ENCODE results near the gene AFF3.
A peak's percentile ranks its signal among the peaks of the same experiment; 100 is the strongest.
"Not testable (repeated sequence)": the region's sequence is repeated elsewhere in the genome, so short reads cannot be mapped to it uniquely, and the experiment has no call there.

AFF3 gene

DNA sequence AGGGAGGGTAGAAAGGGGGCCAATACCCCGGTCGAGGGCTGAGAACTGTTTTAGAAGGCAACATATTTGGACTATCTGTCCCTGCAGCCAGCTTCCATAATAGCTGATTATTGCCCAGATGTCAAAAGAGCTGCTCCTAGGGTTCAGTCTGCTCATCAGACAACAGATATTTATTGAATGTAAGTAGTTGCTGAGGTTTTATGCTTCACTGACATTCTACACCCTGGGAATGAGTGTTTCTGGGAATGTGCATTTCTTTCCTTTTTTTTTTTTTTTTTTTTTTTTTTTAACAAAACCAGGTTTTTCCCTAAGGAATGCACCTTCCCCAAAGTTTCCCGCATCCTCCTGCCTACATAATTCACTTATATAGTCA, 33.8 kb downstream of the AFF3 start:
- not testable (repeated sequence) for H3K9me3 Mint-ChIP-seq; H3K36me3 Mint-ChIP-seq (ENCODE audit: low read depth); DNase-seq (ENCODE audit: low spot score); H3K27ac Mint-ChIP-seq; H3K4me1 Mint-ChIP-seq (ENCODE audit: low read depth); H3K4me3 Mint-ChIP-seq
- peaks cover 39% of the 10 kb centered on the region for H3K27me3 Mint-ChIP-seq (ENCODE audit: low read depth)

DNA sequence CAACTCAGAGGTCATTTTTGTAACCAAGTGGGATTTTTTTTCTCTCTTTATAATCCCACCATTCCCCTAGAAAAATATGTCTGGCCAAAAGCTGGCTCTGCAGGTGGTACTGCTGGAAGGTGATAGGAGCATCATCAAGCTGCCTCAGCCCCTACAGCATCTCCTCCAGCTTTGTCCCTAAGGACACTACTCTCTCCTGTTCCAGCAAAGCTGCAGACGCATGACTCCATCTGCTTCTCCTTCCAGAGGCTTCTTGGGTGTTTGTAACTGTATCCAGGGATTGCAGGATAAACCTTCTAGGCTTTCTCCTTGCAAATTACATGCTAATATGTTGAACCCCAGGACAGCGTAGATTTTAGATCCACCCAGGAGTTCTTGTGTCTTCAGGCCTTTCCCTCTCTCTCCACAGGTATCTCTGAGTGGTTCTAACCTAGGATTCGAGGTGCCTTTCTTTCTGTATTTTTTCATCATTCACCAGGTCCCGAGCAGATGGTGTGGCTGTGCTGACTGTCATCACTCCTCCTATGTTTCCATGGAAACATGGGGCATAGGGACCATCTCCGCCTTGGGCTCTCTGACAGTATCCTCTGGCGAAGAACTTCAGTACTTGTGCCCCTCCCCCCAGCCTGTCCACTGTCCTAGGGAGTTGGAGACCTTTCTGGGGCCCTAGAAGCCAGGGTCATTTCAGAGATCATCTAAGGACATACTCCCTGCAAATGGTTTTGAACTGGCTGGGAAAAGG, 34.3 kb downstream of the AFF3 start:
- H3K4me3 Mint-ChIP-seq, result no peak overlapping the region
- H3K9me3 Mint-ChIP-seq, result no peaks in the 10 kb centered on the region
- no peak for DNase-seq (ENCODE audit: low spot score)
- no peaks in the 10 kb centered on the region for H3K36me3 Mint-ChIP-seq (ENCODE audit: low read depth)
- H3K27me3 Mint-ChIP-seq (ENCODE audit: low read depth), result peaks cover 41% of the 10 kb centered on the region
- H3K27ac Mint-ChIP-seq, result no peak overlapping the region
- H3K4me1 Mint-ChIP-seq (ENCODE audit: low read depth), result no peaks in the 10 kb centered on the region

DNA sequence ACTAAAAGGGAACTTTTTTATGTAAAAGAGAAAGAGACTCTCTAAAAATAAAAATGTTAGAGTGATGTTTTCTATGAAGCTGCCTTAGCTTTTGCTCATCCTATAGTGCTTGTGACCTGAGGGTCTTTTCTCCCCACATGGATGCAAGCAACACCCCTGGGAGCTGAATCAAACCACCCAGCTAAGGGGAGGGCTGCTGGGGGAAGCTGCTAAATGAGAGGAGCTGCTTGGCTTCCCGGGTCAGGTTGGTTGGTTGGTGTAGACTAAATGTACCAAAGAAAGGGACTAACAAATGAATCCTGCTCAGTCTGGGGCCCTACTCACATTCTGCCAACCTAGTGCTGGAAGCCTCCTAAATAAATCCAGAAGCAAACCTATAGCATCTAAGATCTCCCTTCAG, 35.0 kb downstream of the AFF3 start:
- no peak overlapping the region for H3K4me3 Mint-ChIP-seq
- peaks cover 42% of the 10 kb centered on the region for H3K27me3 Mint-ChIP-seq (ENCODE audit: low read depth)
- no peaks in the 10 kb centered on the region for H3K4me1 Mint-ChIP-seq (ENCODE audit: low read depth)
- no peaks in the 10 kb centered on the region for H3K9me3 Mint-ChIP-seq
- H3K36me3 Mint-ChIP-seq (ENCODE audit: low read depth), result no peaks in the 10 kb centered on the region
- no peak overlapping the region for H3K27ac Mint-ChIP-seq
- DNase-seq (ENCODE audit: low spot score), result no peak

DNA sequence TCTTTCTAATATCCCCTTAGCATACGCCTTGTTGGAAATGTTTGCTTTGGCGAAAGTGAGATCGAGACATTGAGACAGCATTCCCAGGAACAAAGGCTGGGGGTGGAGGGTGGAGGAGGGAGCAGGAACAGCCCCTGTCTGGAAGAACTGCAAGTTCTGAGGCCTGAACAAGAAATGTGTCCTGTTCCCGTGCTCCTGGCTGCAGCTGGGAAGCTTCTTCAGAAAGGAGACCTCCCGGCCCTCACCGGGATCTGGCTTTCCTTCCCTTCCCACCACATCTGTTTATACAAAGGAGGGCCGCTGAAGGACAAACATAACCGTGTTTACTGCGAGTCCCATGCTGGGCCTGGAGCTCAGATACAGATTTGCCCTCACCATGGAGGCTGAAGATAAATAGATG, 35.9 kb downstream of the AFF3 start:
- no peak overlapping the region for H3K27ac Mint-ChIP-seq
- H3K4me3 Mint-ChIP-seq, result no peak overlapping the region

DNA sequence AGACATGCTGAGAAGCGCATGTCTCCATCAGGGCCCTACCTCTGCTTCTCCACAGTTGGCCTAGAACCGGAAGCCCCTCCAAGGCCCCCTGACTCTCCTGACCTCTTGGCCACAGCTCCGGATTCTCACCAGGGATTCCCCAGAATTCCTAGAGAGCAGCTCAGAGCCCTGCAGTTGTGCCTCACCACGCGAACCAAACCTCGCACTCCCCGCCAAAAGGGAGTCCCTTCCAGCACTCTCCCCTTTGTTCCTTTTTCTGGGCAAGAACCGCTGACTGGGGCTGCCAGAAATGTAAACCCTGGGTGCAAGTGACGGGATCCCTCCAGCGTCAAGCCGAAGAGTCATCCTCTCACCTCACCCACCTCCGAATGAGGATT, 36.7 kb downstream of the AFF3 start:
- no peak overlapping the region for H3K27ac Mint-ChIP-seq
- H3K4me1 Mint-ChIP-seq (ENCODE audit: low read depth), result no peaks in the 10 kb centered on the region
- H3K4me3 Mint-ChIP-seq, result peak overlapping the region; percentile 76
- H3K36me3 Mint-ChIP-seq (ENCODE audit: low read depth), result no peaks in the 10 kb centered on the region
- no peaks in the 10 kb centered on the region for H3K9me3 Mint-ChIP-seq
- DNase-seq (ENCODE audit: low spot score), result no peak
- peaks cover 37% of the 10 kb centered on the region for H3K27me3 Mint-ChIP-seq (ENCODE audit: low read depth)

More for the DNA sequence above, 35.9 kb downstream of the AFF3 start:
- no peaks in the 10 kb centered on the region for H3K36me3 Mint-ChIP-seq (ENCODE audit: low read depth)
- no peaks in the 10 kb centered on the region for H3K9me3 Mint-ChIP-seq
- DNase-seq (ENCODE audit: low spot score), result no peak
- H3K4me1 Mint-ChIP-seq (ENCODE audit: low read depth), result no peaks in the 10 kb centered on the region
- peaks cover 37% of the 10 kb centered on the region for H3K27me3 Mint-ChIP-seq (ENCODE audit: low read depth)

DNA sequence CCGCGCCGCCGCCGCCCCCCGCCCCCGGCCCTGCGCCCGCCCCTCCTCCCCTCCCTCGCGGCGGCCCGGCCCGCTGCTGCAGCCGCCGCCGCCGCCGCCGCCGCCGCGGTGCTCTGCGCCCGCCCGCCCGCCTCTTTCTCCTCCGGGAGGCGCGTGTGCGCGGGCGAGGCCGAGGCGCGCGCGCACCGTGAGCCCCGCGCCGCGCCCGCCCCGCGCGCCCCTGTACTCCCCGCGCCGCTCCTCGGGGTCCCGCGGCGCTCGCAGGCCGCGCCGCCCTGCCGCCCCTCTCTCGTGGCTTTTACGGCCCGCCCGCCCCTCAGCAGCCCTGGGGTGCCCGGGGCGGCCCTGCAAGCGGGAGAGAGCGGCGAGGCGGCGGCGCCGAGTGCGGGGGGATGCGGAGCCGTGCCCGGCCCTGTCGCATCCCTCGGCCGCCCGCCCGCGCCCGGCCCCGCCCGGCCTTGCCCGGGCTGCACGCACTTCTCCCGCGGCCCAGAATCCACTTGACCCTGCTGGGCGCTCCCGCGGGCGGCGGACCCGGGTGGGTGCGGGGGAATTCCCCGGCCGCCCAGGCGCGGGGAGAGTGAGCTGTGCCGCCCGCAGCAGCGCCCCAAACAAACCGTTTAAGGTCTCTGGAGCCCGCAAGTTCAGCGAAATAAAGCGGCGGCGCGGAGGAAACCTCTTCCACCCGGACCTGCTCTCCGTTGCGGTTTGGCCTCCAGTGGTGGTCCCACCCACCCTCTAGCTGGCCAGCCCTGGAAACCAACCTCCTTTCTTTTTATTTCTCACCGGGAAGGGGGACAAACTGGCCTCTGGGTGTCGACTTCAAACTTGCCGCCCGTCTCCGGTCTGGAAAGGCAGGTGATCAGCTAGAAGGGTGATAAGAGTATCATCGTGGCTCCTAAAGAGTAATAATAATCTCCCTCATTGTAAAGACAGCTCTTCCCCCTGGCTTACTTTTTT, 37.4 kb downstream of the AFF3 start:
- H3K27me3 Mint-ChIP-seq (ENCODE audit: low read depth), result peaks cover 37% of the 10 kb centered on the region
- no peak overlapping the region for H3K27ac Mint-ChIP-seq
- no peak for DNase-seq (ENCODE audit: low spot score)
- H3K4me1 Mint-ChIP-seq (ENCODE audit: low read depth), result no peaks in the 10 kb centered on the region
- no peaks in the 10 kb centered on the region for H3K9me3 Mint-ChIP-seq
- peak overlapping the region; percentile 76 for H3K4me3 Mint-ChIP-seq
- no peaks in the 10 kb centered on the region for H3K36me3 Mint-ChIP-seq (ENCODE audit: low read depth)

DNA sequence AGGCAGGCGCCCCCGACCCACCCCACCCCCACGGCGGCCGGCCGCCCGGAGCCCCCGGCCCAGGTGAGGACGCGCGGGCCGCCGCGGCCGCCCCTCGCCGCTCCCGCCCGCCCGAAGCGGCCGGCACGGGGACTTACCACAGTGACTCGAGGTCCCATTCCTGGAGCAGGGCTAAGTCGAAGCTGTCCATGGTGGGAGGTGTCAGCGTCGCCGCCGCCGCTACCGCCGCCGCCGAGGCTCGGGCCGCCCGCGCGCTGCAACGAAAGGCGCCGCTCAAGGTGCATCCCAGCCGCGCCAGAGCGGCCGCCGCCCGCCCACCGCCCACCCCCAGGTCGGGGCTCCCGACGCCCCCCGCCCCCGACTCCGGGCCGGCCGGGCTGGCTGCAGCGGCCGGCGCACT, 38.1 kb downstream of the AFF3 start:
- not testable (repeated sequence) for H3K27ac Mint-ChIP-seq; DNase-seq (ENCODE audit: low spot score); H3K4me3 Mint-ChIP-seq; H3K4me1 Mint-ChIP-seq (ENCODE audit: low read depth); H3K36me3 Mint-ChIP-seq (ENCODE audit: low read depth); H3K9me3 Mint-ChIP-seq
- peaks cover 35% of the 10 kb centered on the region for H3K27me3 Mint-ChIP-seq (ENCODE audit: low read depth)

DNA sequence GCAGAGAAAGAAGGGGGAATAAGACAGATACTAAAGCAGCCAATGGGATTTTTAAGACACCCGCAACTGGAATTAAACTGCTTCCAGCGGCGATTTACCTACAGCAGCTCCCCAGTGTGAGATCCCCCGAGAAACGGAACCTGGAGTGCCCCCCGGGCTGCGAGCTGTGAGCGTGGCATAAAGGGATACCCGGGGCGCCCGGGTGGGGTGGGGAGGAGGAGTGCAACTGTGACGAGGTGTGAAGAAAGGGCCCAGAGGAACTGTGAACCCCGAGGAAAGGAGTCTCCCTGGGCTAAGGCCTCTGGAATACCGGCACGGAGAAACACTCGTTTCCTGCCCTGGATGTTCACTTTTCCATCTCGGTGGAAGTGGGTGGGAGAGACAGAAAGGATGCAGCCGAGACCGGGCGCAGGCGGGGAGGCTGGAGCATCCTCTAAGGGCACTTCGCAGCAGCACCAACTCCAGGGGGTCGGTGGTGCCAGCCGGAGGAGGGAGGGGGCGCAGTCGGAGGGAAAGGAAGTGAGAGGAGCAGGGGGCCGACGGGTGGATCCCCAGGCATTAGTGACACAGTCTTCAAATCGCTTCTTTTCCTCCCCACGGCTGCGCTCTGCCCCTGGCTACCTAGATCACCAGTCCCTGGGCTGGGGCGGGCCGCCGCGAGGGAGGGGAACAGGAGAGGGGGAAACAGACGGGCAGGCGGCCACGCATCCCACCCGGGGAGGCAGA, 38.7 kb downstream of the AFF3 start:
- not testable (repeated sequence) for H3K9me3 Mint-ChIP-seq; H3K27ac Mint-ChIP-seq; H3K4me1 Mint-ChIP-seq (ENCODE audit: low read depth); H3K36me3 Mint-ChIP-seq (ENCODE audit: low read depth); DNase-seq (ENCODE audit: low spot score); H3K4me3 Mint-ChIP-seq
- peaks cover 35% of the 10 kb centered on the region for H3K27me3 Mint-ChIP-seq (ENCODE audit: low read depth)

DNA sequence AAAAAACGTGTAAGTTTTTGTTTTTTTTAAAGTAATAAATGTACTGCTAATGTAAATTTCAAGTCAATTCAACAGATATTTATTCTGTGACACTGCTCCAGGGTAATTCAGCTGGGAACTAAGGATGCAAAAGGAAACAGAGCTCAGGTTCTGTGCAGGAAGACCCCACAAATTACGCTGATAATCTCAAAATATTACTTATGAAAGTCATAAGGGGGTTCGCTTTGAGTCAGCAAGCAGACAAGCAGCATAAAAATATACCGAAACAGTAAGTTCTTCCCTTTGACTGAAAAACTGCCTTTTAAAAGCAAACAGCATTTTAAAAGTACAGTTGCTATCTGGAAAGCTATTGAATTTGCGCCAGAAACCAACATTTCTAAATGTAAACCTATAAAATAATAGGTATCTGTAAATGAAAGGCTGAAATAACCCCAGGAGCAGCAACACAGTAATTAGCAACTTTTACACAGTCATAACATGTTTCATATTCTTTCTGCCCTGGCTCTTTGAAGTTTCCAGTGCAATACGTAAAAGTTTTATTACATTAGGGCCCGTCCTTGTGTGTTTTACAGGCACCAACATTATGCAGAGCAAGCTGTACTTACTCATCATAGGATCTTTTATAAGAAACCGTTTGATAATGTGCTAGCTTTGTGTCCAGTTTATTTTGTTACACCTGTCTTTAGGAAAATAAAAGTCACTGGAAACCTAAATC, 39.8 kb downstream of the AFF3 start:
- H3K4me1 Mint-ChIP-seq (ENCODE audit: low read depth); H3K36me3 Mint-ChIP-seq (ENCODE audit: low read depth); H3K9me3 Mint-ChIP-seq; DNase-seq (ENCODE audit: low spot score); H3K27ac Mint-ChIP-seq; H3K4me3 Mint-ChIP-seq: not testable (repeated sequence)
- H3K27me3 Mint-ChIP-seq (ENCODE audit: low read depth), result peaks cover 27% of the 10 kb centered on the region

DNA sequence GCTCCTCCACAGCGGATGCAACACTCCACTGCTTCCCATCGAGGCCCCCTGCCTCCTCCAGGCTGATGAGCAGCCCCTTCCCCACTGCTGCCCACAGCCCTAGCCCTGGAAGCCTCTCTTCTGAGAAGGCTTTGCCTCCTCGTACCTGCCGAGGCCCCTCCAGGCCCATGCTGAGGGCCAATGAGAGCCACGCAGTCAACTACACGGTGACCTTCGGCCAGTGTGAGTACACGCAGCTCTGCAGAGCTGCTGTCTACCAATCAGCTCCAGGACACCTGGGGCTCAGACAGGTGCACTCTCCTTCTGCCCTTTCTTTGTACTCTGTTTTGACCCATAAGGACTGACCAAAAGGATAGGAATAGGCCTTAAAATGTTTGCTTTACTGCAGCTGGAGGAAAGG, 43.5 kb downstream of the AFF3 start:
- not testable (repeated sequence) for H3K4me1 Mint-ChIP-seq (ENCODE audit: low read depth); H3K4me3 Mint-ChIP-seq; H3K36me3 Mint-ChIP-seq (ENCODE audit: low read depth); H3K27ac Mint-ChIP-seq; H3K9me3 Mint-ChIP-seq; DNase-seq (ENCODE audit: low spot score); H3K27me3 Mint-ChIP-seq (ENCODE audit: low read depth)

DNA sequence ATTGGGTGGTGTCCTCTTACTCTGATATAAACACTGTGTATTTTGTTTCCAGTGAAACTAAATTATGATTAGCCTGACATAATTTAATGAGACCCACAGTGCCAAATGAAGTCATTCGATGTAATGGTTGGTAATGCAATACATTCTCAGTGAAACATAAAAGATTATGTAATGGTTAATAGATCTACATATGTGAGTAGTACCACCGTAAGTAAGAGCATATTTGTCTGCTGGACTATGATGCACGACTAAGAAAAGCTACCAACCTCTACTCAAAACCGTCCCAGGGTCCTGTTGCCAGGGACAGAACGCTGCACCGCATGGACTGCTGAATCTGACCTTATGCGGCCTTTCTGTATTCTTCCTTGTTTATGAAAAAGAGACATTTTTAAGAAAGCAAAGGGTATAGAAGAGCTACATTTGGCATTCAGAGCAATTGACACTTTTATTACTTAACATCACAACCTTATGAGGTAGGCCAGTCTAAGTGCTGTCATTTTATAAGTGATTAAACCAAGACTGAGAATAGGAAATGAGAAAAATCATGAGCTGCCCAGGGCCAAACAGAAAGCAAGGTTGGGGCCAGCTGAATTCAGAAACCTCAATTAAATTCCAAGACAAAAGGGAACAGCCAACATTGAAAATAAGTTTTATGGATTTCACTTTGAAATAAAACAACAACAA, 44.6 kb downstream of the AFF3 start:
- H3K36me3 Mint-ChIP-seq (ENCODE audit: low read depth); H3K27ac Mint-ChIP-seq; DNase-seq (ENCODE audit: low spot score); H3K4me3 Mint-ChIP-seq; H3K27me3 Mint-ChIP-seq (ENCODE audit: low read depth); H3K9me3 Mint-ChIP-seq; H3K4me1 Mint-ChIP-seq (ENCODE audit: low read depth): not testable (repeated sequence)

DNA sequence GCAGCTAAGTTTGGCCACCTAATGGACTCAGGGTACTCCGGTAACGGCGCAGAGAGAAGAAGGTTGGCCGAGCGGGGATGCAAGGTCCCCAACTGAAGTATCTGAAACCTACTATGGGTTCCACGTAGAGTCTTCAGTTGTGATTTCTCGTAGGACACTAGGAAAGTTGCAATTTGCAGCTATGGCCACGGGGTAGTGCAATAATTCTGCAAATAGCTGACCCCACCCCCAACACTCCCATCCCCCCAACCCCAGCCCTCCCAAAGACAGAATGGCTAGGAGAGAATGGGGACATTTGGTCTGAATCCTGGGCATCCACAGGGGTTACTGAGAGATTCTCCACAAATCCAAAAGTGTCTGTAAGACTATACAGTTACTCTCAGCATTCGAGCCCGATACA, 46.5 kb downstream of the AFF3 start:
- DNase-seq (ENCODE audit: low spot score); H3K27me3 Mint-ChIP-seq (ENCODE audit: low read depth); H3K27ac Mint-ChIP-seq; H3K4me3 Mint-ChIP-seq; H3K9me3 Mint-ChIP-seq; H3K4me1 Mint-ChIP-seq (ENCODE audit: low read depth); H3K36me3 Mint-ChIP-seq (ENCODE audit: low read depth): not testable (repeated sequence)

DNA sequence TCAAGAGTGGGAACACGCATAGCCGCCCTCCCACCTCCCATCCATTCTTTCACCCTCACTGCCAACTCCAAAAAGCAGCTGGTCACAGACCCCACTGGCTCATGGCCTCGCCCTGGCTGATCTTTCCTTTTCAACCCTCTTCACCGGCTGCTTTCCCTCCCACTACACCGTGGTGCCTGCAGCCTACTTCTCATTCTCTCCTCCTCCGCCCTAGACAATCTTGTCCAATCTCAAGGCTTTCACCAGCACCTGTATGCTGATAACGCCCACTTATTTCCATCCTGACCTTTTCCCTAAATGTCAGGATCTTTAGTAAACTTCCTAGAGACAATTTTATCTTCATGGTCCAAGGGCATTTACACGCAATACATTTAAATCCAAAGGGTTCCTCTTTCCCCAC, 50.6 kb downstream of the AFF3 start:
- not testable (repeated sequence) for H3K4me3 Mint-ChIP-seq

More for the DNA sequence above, 50.6 kb downstream of the AFF3 start:
- DNase-seq (ENCODE audit: low spot score); H3K27me3 Mint-ChIP-seq (ENCODE audit: low read depth); H3K36me3 Mint-ChIP-seq (ENCODE audit: low read depth); H3K9me3 Mint-ChIP-seq; H3K4me1 Mint-ChIP-seq (ENCODE audit: low read depth); H3K27ac Mint-ChIP-seq: not testable (repeated sequence)
